Neural progenitor cell (in vitro differentiated cells): Measurements from ENCODE around the gene ATP2B3. TPM values are rescaled to one million over a fixed set of nuclear protein-coding genes. Genes with fewer than 3 reads are reported as not detected.

Experiments used
- DNase-seq: peaks from one replicate; pipeline ENCODE4 v3.0.0-alpha.2; 2016; ENCODE audit warnings: low spot score
- H2AFZ ChIP-seq: fragments of 200-600 bp; sonication (generic); replicated peaks from 2 replicates; pipeline ENCODE4 v1.6.1; 2016; ENCODE audit warnings: antibody characterized with exemption
- H3F3A ChIP-seq: fragments of 200-600 bp; sonication (generic); 2 replicates; pipeline ENCODE4 v1.6.1; 2016; ENCODE audit warnings: antibody characterized with exemption, low read depth
- H3K27ac ChIP-seq: fragments of 200-600 bp; sonication (generic); 2 replicates; pipeline ENCODE4 v1.5.1; 2016; ENCODE audit warnings: mild to moderate bottlenecking
- H3K27me3 ChIP-seq: fragments of 200-600 bp; sonication (generic); 2 replicates; pipeline ENCODE4 v1.6.1; 2016; ENCODE audit warnings: mild to moderate bottlenecking, moderate library complexity
- H3K36me3 ChIP-seq: fragments of 200-600 bp; sonication (generic); 2 replicates; pipeline ENCODE4 v1.5.1; 2016
- H3K4me1 ChIP-seq: fragments of 200-600 bp; sonication (generic); 2 replicates; pipeline ENCODE4 v1.6.1; 2016; ENCODE audit warnings: mixed run types
- H3K4me2 ChIP-seq: fragments of 200-600 bp; sonication (generic); 2 replicates; pipeline ENCODE4 v1.6.1; 2016
- H3K4me3 ChIP-seq: fragments of 200-600 bp; sonication (generic); 2 replicates; pipeline ENCODE4 v1.5.1; 2016
- H3K79me2 ChIP-seq: fragments of 200-600 bp; sonication (generic); 2 replicates; pipeline ENCODE4 v1.6.1; 2016; ENCODE audit warnings: low read depth
- H3K9ac ChIP-seq: fragments of 200-600 bp; sonication (generic); 2 replicates; pipeline ENCODE4 v1.6.1; 2016
- H3K9me3 ChIP-seq: fragments of 200-600 bp; sonication (generic); 2 replicates; pipeline ENCODE4 v1.5.1; 2016; ENCODE audit warnings: low read depth
- H4K20me1 ChIP-seq: fragments of 200-600 bp; sonication (generic); 2 replicates; pipeline ENCODE4 v1.6.1; 2016; ENCODE audit warnings: low read depth
- H3K27ac Mint-ChIP-seq: 3 replicates; pipeline ENCODE4 v1.8.0; 2021; ENCODE audit warnings: mixed read lengths
- H3K27me3 Mint-ChIP-seq: 2 replicates; pipeline ENCODE4 v1.8.0; 2022; ENCODE audit warnings: low read depth, mild to moderate bottlenecking, inconsistent platforms, moderate library complexity, mixed read lengths; ENCODE audit not compliant: insufficient read depth
- H3K36me3 Mint-ChIP-seq: 3 replicates; pipeline ENCODE4 v1.8.0; 2021; ENCODE audit warnings: mixed read lengths
- H3K4me1 Mint-ChIP-seq: 3 replicates; pipeline ENCODE4 v1.8.0; 2021; ENCODE audit warnings: mixed read lengths
- H3K4me3 Mint-ChIP-seq: 3 replicates; pipeline ENCODE4 v1.8.0; 2021; ENCODE audit warnings: mild to moderate bottlenecking, moderate library complexity, mixed read lengths
- H3K9me3 Mint-ChIP-seq: 3 replicates; pipeline ENCODE4 v1.8.0; 2020; ENCODE audit warnings: mixed read lengths
- CTCF ChIP-seq: fragments of 200-600 bp; sonication (generic); IDR thresholded peaks from 2 replicates; pipeline ENCODE4 v1.5.1; 2017; ENCODE audit warnings: antibody characterized with exemption, mild to moderate bottlenecking
- EZH2 ChIP-seq: fragments of 200-600 bp; sonication (generic); IDR thresholded peaks from 2 replicates; pipeline ENCODE4 v1.6.1; 2017; ENCODE audit warnings: antibody characterized with exemption, mild to moderate bottlenecking, moderate library complexity
- EZH2phosphoT487 ChIP-seq: fragments of 200-600 bp; sonication (generic); IDR thresholded peaks from 2 replicates; pipeline ENCODE4 v1.6.1; 2017; ENCODE audit warnings: antibody characterized with exemption
- total RNA-seq: library from RNA; depleted of rRNA; stranded (reverse); fragments of >200 nt; gene quantifications from 2 replicates; pipeline ENCODE4 v1.2.3, GENCODE V29; 2015; ENCODE audit warnings: low replicate concordance

The ATP2B3 gene
- total RNA-seq, 1 donor from 2014 or later: not detected

GRCh38 chrX:153549807-153550206 lies 32.4 kb downstream of the ATP2B3 start:
- no peak overlapping the region for H3K9ac ChIP-seq
- H3K9me3 ChIP-seq: no peaks in the 10 kb centered on the region
- H3K4me3 ChIP-seq: no peak overlapping the region
- no peaks in the 10 kb centered on the region for H3K36me3 Mint-ChIP-seq
- no peaks in the 10 kb centered on the region for H3F3A ChIP-seq
- peaks cover 4% of the 10 kb centered on the region for H3K27me3 Mint-ChIP-seq
- TF ChIP-seq EZH2phosphoT487 (no peak), CTCF (no peak), EZH2 (no peak)
- peaks cover 4% of the 10 kb centered on the region for H3K4me1 Mint-ChIP-seq
- no peak for DNase-seq
- H3K27ac Mint-ChIP-seq: no peak overlapping the region
- no peaks in the 10 kb centered on the region for H3K79me2 ChIP-seq
- H3K27me3 ChIP-seq: no peaks in the 10 kb centered on the region
- H3K4me1 ChIP-seq: no peaks in the 10 kb centered on the region
- H3K36me3 ChIP-seq: no peaks in the 10 kb centered on the region
- H4K20me1 ChIP-seq: no peaks in the 10 kb centered on the region
- no peak overlapping the region for H3K27ac ChIP-seq
- no peak overlapping the region for H2AFZ ChIP-seq
- no peak overlapping the region for H3K4me2 ChIP-seq
- H3K9me3 Mint-ChIP-seq: peaks cover 30% of the 10 kb centered on the region
- H3K4me3 Mint-ChIP-seq: no peak overlapping the region

GRCh38 chrX:153551135-153551534 lies 33.7 kb downstream of the ATP2B3 start:
- Histone ChIP-seq H3K79me2 (no peaks in the 10 kb centered on the region), H2AFZ (no peak overlapping the region), H3K4me1 (no peaks in the 10 kb centered on the region), H3K9ac (no peak overlapping the region), H3K36me3 (no peaks in the 10 kb centered on the region), H4K20me1 (no peaks in the 10 kb centered on the region), H3K9me3 (no peaks in the 10 kb centered on the region), H3K27ac (no peak overlapping the region), H3K4me2 (no peak overlapping the region), H3F3A (no peaks in the 10 kb centered on the region), H3K4me3 (no peak overlapping the region), H3K27me3 (no peaks in the 10 kb centered on the region)
- H3K4me1 Mint-ChIP-seq: peaks cover 9% of the 10 kb centered on the region
- no peak overlapping the region for H3K4me3 Mint-ChIP-seq
- peaks cover 4% of the 10 kb centered on the region for H3K27me3 Mint-ChIP-seq
- no peak for DNase-seq
- no peaks in the 10 kb centered on the region for H3K36me3 Mint-ChIP-seq
- H3K27ac Mint-ChIP-seq: no peak overlapping the region
- peaks cover 35% of the 10 kb centered on the region for H3K9me3 Mint-ChIP-seq
- no peak for TF ChIP-seq CTCF
- no peak for TF ChIP-seq EZH2
- no peak for TF ChIP-seq EZH2phosphoT487

- H3K9me3 Mint-ChIP-seq: peaks cover 32% of the 10 kb centered on the region
- no peaks in the 10 kb centered on the region for H3K36me3 Mint-ChIP-seq
- Histone ChIP-seq H3K9ac (no peak overlapping the region), H2AFZ (no peak overlapping the region), H3K9me3 (no peaks in the 10 kb centered on the region), H3F3A (no peaks in the 10 kb centered on the region), H3K27ac (no peak overlapping the region), H3K4me1 (no peaks in the 10 kb centered on the region), H3K27me3 (no peaks in the 10 kb centered on the region), H4K20me1 (no peaks in the 10 kb centered on the region), H3K79me2 (no peaks in the 10 kb centered on the region), H3K4me2 (no peak overlapping the region), H3K36me3 (no peaks in the 10 kb centered on the region), H3K4me3 (no peak overlapping the region)
- no peak overlapping the region for H3K27ac Mint-ChIP-seq
- TF ChIP-seq EZH2phosphoT487 (no peak), EZH2 (no peak), CTCF (peak; percentile 65)
- DNase-seq: peak; percentile 74
- H3K4me3 Mint-ChIP-seq: no peak overlapping the region
- H3K27me3 Mint-ChIP-seq: peaks cover 3% of the 10 kb centered on the region
- H3K4me1 Mint-ChIP-seq: peaks cover 5% of the 10 kb centered on the region
Measured at GRCh38 chrX:153554519-153555167, 37.2 kb downstream of the ATP2B3 start.
